Measurements from ENCODE around the gene CCDC181. TPM values are rescaled to one million over a fixed set of nuclear protein-coding genes. Genes with fewer than 3 reads are reported as not detected.

Gene CCDC181
- total and polyA plus RNA-seq, 2 donors (not counting 3 experiments of a cell fraction or from before 2014, with no cell fraction given): 0.18 to 0.22 TPM

DNA sequence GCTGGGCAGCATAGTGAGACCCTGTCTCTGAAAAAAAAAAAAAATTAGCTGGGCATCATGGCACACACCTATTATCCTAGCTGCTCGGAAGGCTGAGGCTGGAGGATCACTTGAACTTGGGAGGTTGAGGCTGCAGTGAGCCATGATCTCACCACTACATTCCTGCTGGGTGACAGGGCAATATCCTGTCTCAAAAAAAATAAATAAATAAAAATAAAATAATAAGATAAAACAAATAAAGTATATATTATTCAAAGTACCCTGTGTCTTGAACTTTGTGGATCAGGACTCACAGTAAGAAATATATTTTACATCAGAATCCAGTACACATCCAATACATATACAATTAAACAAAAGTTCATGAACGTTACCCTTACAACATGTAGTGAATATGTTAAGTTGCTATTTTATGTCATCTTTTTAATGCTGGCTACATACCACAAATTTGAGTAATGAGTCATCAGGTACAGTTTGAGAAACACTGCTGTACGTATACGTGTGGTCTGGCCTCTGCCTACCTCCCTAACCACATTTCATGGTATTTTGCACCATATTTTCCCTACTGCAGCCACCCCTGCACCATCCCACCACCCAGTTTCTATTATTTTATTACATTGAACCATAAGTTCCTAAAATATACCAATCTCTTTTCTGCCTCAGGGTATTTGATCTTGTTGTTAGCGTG, 64.1 kb downstream of the CCDC181 start:
- Histone ChIP-seq H3K4me1 (ENCODE audit: control insufficient read depth, extremely low read depth, insufficient read depth, low read length) (peaks cover 22% of the 10 kb centered on the region), H3K79me2 (ENCODE audit: control insufficient read depth, insufficient read depth, low read length) (peaks cover 29% of the 10 kb centered on the region), H3K9me1 (replicated peaks; ENCODE audit: control insufficient read depth, extremely low read depth, insufficient read depth, low read length) (no peaks in the 10 kb centered on the region), H3K27me3 (ENCODE audit: control insufficient read depth in 2 of 2, insufficient read depth in 2 of 2, low read length in 2 of 2) (no peaks in the 10 kb centered on the region), H3K9me3 (replicated peaks; ENCODE audit: control insufficient read depth, insufficient read depth, low read length) (no peaks in the 10 kb centered on the region), H3K4me3 (replicated peaks in 1 of 3; ENCODE audit: insufficient read depth in 1 of 3, low read depth in 1 of 3, low read length in 3 of 3) (no peak overlapping the region), H4K20me1 (replicated peaks; ENCODE audit: control insufficient read depth, extremely low read depth, insufficient read depth, low read length) (no peaks in the 10 kb centered on the region), H3K9ac (replicated peaks; ENCODE audit: extremely low read depth, insufficient read depth, low read length) (peak overlapping the region; percentile 8), H3K4me2 (ENCODE audit: insufficient read depth, low read length) (peak overlapping the region; percentile 67), H3K36me3 (ENCODE audit: control insufficient read depth in 2 of 2, extremely low read depth in 1 of 2, insufficient read depth in 2 of 2, low read length in 2 of 2) (no peaks in the 10 kb centered on the region), H3K27ac (ENCODE audit: insufficient read depth, low read depth, low read length) (peak overlapping the region; percentile 85), H2AFZ (ENCODE audit: low read depth, low read length) (peak overlapping the region; percentile 27)
- no TSS peak for BruUV-seq (replicated peaks)
- FAIRE-seq: peak; percentile 44
- CTCF ChIA-PET: no interaction called here
- intact Hi-C loops (cut with micrococcal nuclease) (loop anchor here (10.0 kb wide), 2 partner anchors 432 to 1648 kb away; partner anchors contain the start of gene METTL18), dilution Hi-C loops (cut with MboI; ENCODE audit: extremely low pct_ligation_motif_present, low sequenced_read_pairs) (no loop called here)
- TF ChIP-seq MAX (IDR thresholded peaks at IDR 0.05; ENCODE audit: insufficient read depth, insufficient read length): no peak
- TF ChIP-seq EZH2 (IDR thresholded peaks at IDR 0.05; ENCODE audit: borderline replicate concordance, low read depth, low read length, severe bottlenecking): no peak
- peak; percentile 65 for TF ChIP-seq FOS (IDR thresholded peaks at IDR 0.05; ENCODE audit: borderline replicate concordance, insufficient read depth, low read length)
- TF ChIP-seq JUN (IDR thresholded peaks at IDR 0.05; ENCODE audit: borderline replicate concordance, insufficient read depth, insufficient read length, low read depth): peak; percentile 86
- no peak for TF ChIP-seq POLR2A (IDR thresholded peaks at IDR 0.05; ENCODE audit: low read depth, low read length)
- POLR2A ChIA-PET: no interaction called here
- peak; percentile 56 for DNase-seq (ENCODE audit: low read depth, low spot score)

DNA sequence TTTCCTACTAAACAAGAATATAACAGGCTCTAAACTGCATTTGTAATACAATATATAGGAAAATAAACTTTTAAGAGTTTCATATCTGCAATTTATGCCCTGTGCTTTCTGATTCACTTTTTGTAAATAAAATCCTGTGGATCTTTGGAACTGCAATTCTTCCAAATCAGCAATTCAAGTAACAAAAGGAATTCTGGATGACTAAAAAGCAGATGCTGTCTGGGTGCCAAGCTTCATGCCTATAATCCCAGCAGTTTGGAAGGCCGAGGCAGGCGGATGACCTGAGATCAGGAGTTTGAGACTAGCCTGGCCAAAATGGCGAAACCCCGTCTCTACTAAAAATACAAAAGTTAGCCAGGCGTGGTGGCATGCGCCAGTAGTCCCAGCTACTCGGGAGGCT, 66.0 kb downstream of the CCDC181 start:
- no peaks in the 10 kb centered on the region for H3K36me3 ChIP-seq (ENCODE audit: control insufficient read depth in 2 of 2, extremely low read depth in 1 of 2, insufficient read depth in 2 of 2, low read length in 2 of 2)
- H3K79me2 ChIP-seq (ENCODE audit: control insufficient read depth, insufficient read depth, low read length): peaks cover 23% of the 10 kb centered on the region
- no peak for FAIRE-seq
- no peak overlapping the region for H3K9ac ChIP-seq (replicated peaks; ENCODE audit: extremely low read depth, insufficient read depth, low read length)
- no peaks in the 10 kb centered on the region for H3K9me3 ChIP-seq (replicated peaks; ENCODE audit: control insufficient read depth, insufficient read depth, low read length)
- intact Hi-C loops (cut with micrococcal nuclease) (loop anchor here (10.0 kb wide), 2 partner anchors 434 to 1646 kb away; partner anchors contain the start of gene METTL18), dilution Hi-C loops (cut with MboI; ENCODE audit: extremely low pct_ligation_motif_present, low sequenced_read_pairs) (no loop called here)
- H3K27me3 ChIP-seq (ENCODE audit: control insufficient read depth in 2 of 2, insufficient read depth in 2 of 2, low read length in 2 of 2): no peaks in the 10 kb centered on the region
- CTCF ChIA-PET: interaction anchor here (4.9 kb wide), 1 partner anchor 12 kb away, joined by 33 read pairs; no protein-coding TSS in a partner anchor
- H3K27ac ChIP-seq (ENCODE audit: insufficient read depth, low read depth, low read length): no peak overlapping the region
- H3K4me1 ChIP-seq (ENCODE audit: control insufficient read depth, extremely low read depth, insufficient read depth, low read length): peaks cover 14% of the 10 kb centered on the region
- TF ChIP-seq GATA2 (IDR thresholded peaks at IDR 0.05; ENCODE audit: insufficient read depth, insufficient read length, low read depth, low read length) (no peak), MYC (IDR thresholded peaks at IDR 0.05; ENCODE audit: low read depth, low read length) (no peak), JUN (IDR thresholded peaks at IDR 0.05; ENCODE audit: borderline replicate concordance, insufficient read depth, insufficient read length, low read depth) (no peak), CTCF (IDR thresholded peaks at IDR 0.05; ENCODE audit: extremely low read depth in 1 of 2, insufficient read depth in 1 of 2, low read depth in 1 of 2, low read length in 2 of 2) (no peak), MAX (IDR thresholded peaks at IDR 0.05; ENCODE audit: insufficient read depth, insufficient read length) (no peak), FOS (IDR thresholded peaks at IDR 0.05; ENCODE audit: borderline replicate concordance, insufficient read depth, low read length) (no peak), EZH2 (IDR thresholded peaks at IDR 0.05; ENCODE audit: borderline replicate concordance, low read depth, low read length, severe bottlenecking) (no peak), POLR2A (IDR thresholded peaks at IDR 0.05; ENCODE audit: low read depth, low read length) (no peak), POLR2AphosphoS5 (IDR thresholded peaks at IDR 0.05; ENCODE audit: insufficient read depth, low read depth, low read length) (no peak)
- POLR2A ChIA-PET: interaction anchor here (0.6 kb wide), 1 partner anchor 13 kb away, joined by 3 read pairs; no protein-coding TSS in a partner anchor
- no TSS peak for BruUV-seq (replicated peaks)
- H3K4me3 ChIP-seq (replicated peaks in 1 of 3; ENCODE audit: insufficient read depth in 1 of 3, low read depth in 1 of 3, low read length in 3 of 3): no peak overlapping the region
- no peaks in the 10 kb centered on the region for H4K20me1 ChIP-seq (replicated peaks; ENCODE audit: control insufficient read depth, extremely low read depth, insufficient read depth, low read length)
- no peak overlapping the region for H3K4me2 ChIP-seq (ENCODE audit: insufficient read depth, low read length)
- no peak for DNase-seq (ENCODE audit: low read depth, low spot score)
- H3K9me1 ChIP-seq (replicated peaks; ENCODE audit: control insufficient read depth, extremely low read depth, insufficient read depth, low read length): no peaks in the 10 kb centered on the region
- no peak overlapping the region for H2AFZ ChIP-seq (ENCODE audit: low read depth, low read length)

Measured in endothelial cell of umbilical vein (primary cell).